K562 (cell line): ENCODE results near the gene P2RX3. TPM values are rescaled to one million over a fixed set of nuclear protein-coding genes. Genes with fewer than 3 reads are reported as not detected.

Experiments used
- CBX3 ChIP-seq, 2 experiments: IDR thresholded peaks; 1 replicate in 1 of 2; 2 replicates in 1 of 2; pipeline ENCODE4 v1.6.1; 2012; ENCODE audit warnings: inconsistent platforms in 2 of 2, low read length in 2 of 2, borderline replicate concordance in 1 of 2, control low read depth in 1 of 2
- ETV1 ChIP-seq: fragments of 450-650 bp; conservative IDR thresholded peaks from 2 replicates; pipeline ENCODE4 v1.6.1; 2016; ENCODE audit warnings: missing genetic modification characterization, control low read depth, low read depth, missing compliant biosample characterization
- ETV6 ChIP-seq, 3 experiments: fragments of 150-350 bp in 1 of 3; sonication (generic) in 1 of 3; formaldehyde crosslinking in 1 of 3; IDR thresholded peaks; 2 replicates each; pipeline versions ENCODE4 v1.6.1 to v1.8.0; 2014 to 2022; ENCODE audit warnings: borderline replicate concordance in 2 of 3, low read depth in 2 of 3, antibody characterized with exemption in 1 of 3, low read length in 1 of 3, mild to moderate bottlenecking in 1 of 3, missing genetic modification reagents in 1 of 3
- KHSRP ChIP-seq: fragments of 450-650 bp; IDR thresholded peaks from 2 replicates; pipeline ENCODE4 v1.6.1; 2017
- LEF1 ChIP-seq: fragments of 450-650 bp; IDR thresholded peaks from 2 replicates; pipeline ENCODE4 v1.6.1; 2016; ENCODE audit warnings: mild to moderate bottlenecking
- MAFF ChIP-seq: IDR thresholded peaks from 2 replicates; pipeline ENCODE4 v1.6.1; 2012; ENCODE audit warnings: low read length, improper control_type of control experiment
- MCM3 ChIP-seq: fragments of 450-650 bp; IDR thresholded peaks from 2 replicates; pipeline ENCODE4 v1.6.1; 2016
- MCM5 ChIP-seq: fragments of 450-650 bp; IDR thresholded peaks from 2 replicates; pipeline ENCODE4 v1.6.1; 2016; ENCODE audit warnings: low read depth
- MTA1 ChIP-seq: fragments of 450-650 bp; IDR thresholded peaks from 2 replicates; pipeline ENCODE4 v1.6.1; 2017; ENCODE audit warnings: borderline replicate concordance
- NCOA1 ChIP-seq: fragments of 450-650 bp; IDR thresholded peaks from 2 replicates; pipeline ENCODE4 v1.6.1; 2016; ENCODE audit warnings: low read depth
- RAD51 ChIP-seq: fragments of 450-650 bp; IDR thresholded peaks from 2 replicates; pipeline ENCODE4 v1.7.1; 2016; ENCODE audit warnings: low read depth, mild to moderate bottlenecking, borderline replicate concordance
- RUNX1 ChIP-seq: sonication (generic); IDR thresholded peaks from 2 replicates; pipeline ENCODE4 v1.6.1; 2016; ENCODE audit warnings: antibody characterized with exemption, low read depth
- TAF9B ChIP-seq: fragments of 450-650 bp; IDR thresholded peaks from 2 replicates; pipeline ENCODE4 v1.6.1; 2018; ENCODE audit warnings: mild to moderate bottlenecking; ENCODE audit not compliant: partially characterized antibody
- TEAD4 ChIP-seq, 2 experiments: sonication (generic) in 1 of 2; formaldehyde crosslinking in 1 of 2; IDR thresholded peaks; 2 replicates each; pipeline versions ENCODE4 v1.6.1 to v1.8.0; 2012 to 2022; ENCODE audit warnings: borderline replicate concordance in 1 of 2, inconsistent platforms in 1 of 2, low read length in 1 of 2, mild to moderate bottlenecking in 1 of 2, missing genetic modification reagents in 1 of 2
- ZFPM2 ChIP-seq: fragments of 250-450 bp; sonication (Bioruptor Pico); IDR thresholded peaks from 2 replicates; pipeline ENCODE4 v1.5.1; 2022; ENCODE audit warnings: mild to moderate bottlenecking
- ZNF124 ChIP-seq: sonication (generic); formaldehyde crosslinking; IDR thresholded peaks from 2 replicates; pipeline ENCODE4 v1.8.1; 2022; ENCODE audit warnings: missing genetic modification reagents
- ZNF24 ChIP-seq: fragments of 450-650 bp; IDR thresholded peaks from 2 replicates; pipeline ENCODE4 v1.6.1; 2016
- ZNF79 ChIP-seq: fragments of 250-450 bp; sonication (Bioruptor Pico); IDR thresholded peaks from 2 replicates; pipeline ENCODE4 v1.4.0; 2020; ENCODE audit warnings: low read depth, mild to moderate bottlenecking, moderate library complexity
- polyA plus RNA-seq, 8 experiments: library from polyadenylated mRNA; depleted of rRNA in 4 of 8; stranded (reverse) in 5 of 8; unstranded in 3 of 8; fragments of >200 nt; fragmentation: Nextera tagmentation in 2 of 8; fragmentation: Illumina TruSeq in 1 of 8; extraction: Ambion mirVana in 2 of 8; extraction: Trizol in 1 of 8; gene quantifications; 2 replicates each; pipeline versions ENCODE4 v1.2.1 to v1.2.3, GENCODE V29; 2011 to 2014; ENCODE audit warnings: inconsistent platforms in 1 of 8, missing spikeins in 1 of 8
- total RNA-seq, 7 experiments: library from RNA; depleted of rRNA in 6 of 7; stranded (reverse); fragments of >200 nt in 6 of 7; fragmentation: Illumina TruSeq in 2 of 7; extraction: Trizol in 2 of 7; gene quantifications; 2 replicates each; pipeline versions ENCODE4 v1.2.1 to v1.2.3, GENCODE V29; 2011 to 2021; ENCODE audit warnings: low replicate concordance in 1 of 7
- TF ChIP-seq, protein P1 (sequence below), 2 experiments: fragments of 450-650 bp in 1 of 2; IDR thresholded peaks; 2 replicates each; pipeline ENCODE4 v1.6.1; 2011 to 2017; ENCODE audit warnings: low read depth in 2 of 2, antibody characterized with exemption in 1 of 2, borderline replicate concordance in 1 of 2, low read length in 1 of 2, mild to moderate bottlenecking in 1 of 2, mixed read lengths in 1 of 2; ENCODE audit not compliant: control insufficient read depth in 1 of 2
- TF ChIP-seq, protein P2 (sequence below): fragments of 450-650 bp; IDR thresholded peaks from 2 replicates; pipeline ENCODE4 v1.6.1; 2016; ENCODE audit warnings: borderline replicate concordance
- TF ChIP-seq, protein P3 (sequence below): sonication (generic); formaldehyde crosslinking; IDR thresholded peaks from 2 replicates; pipeline ENCODE4 v1.8.1; 2023; ENCODE audit warnings: mild to moderate bottlenecking, missing genetic modification reagents

The P2RX3 gene
- total and polyA plus RNA-seq, 9 of the 15 experiments (the other 6 are each of a cell fraction or from before 2014, with no cell fraction given) = not detected

DNA sequence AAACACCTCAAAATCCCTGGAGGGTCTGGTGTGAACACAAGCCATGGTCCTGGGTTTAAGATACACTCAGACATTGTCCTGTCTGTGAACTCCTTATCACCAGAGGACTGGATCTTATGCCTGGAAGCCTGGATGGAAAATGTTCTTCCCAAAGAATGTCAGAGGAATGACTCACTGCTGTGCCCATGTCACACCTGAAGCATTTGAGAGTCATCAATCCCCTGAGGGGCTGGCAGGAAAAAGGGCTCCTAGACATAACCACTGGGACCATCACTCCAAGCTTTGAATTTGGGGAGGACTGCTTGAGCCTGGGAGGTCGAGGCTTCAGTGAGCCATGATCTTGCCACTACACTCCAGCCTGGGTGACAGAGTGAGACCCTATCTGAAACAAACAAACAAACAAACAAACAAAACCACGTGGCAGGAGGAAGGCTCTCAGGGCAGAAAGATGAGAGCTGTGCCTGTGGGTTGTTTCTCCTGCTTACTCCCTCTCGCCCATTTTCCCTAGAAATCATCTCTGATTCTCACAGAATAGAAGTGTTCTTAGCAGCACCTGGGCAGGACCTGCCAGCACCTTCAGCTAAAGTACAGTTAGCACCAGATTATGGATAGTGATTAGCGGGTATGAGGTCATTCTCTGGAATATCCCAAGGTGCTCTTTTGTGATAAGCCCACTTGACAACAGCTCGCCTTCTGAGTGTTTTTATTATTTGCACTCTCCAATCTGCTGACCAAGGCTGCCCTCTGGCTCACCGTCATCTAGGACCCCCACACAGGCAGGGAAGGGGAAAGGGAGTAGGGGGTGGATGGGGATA, 64.2 kb downstream of the P2RX3 start (continued):
- TF ChIP-seq, protein P1, sequence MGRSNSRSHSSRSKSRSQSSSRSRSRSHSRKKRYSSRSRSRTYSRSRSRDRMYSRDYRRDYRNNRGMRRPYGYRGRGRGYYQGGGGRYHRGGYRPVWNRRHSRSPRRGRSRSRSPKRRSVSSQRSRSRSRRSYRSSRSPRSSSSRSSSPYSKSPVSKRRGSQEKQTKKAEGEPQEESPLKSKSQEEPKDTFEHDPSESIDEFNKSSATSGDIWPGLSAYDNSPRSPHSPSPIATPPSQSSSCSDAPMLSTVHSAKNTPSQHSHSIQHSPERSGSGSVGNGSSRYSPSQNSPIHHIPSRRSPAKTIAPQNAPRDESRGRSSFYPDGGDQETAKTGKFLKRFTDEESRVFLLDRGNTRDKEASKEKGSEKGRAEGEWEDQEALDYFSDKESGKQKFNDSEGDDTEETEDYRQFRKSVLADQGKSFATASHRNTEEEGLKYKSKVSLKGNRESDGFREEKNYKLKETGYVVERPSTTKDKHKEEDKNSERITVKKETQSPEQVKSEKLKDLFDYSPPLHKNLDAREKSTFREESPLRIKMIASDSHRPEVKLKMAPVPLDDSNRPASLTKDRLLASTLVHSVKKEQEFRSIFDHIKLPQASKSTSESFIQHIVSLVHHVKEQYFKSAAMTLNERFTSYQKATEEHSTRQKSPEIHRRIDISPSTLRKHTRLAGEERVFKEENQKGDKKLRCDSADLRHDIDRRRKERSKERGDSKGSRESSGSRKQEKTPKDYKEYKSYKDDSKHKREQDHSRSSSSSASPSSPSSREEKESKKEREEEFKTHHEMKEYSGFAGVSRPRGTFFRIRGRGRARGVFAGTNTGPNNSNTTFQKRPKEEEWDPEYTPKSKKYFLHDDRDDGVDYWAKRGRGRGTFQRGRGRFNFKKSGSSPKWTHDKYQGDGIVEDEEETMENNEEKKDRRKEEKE (IDR thresholded peaks at IDR 0.05; ENCODE audit: borderline replicate concordance in 1 of 2, control insufficient read depth in 1 of 2, low read depth in 2 of 2, low read length in 1 of 2) = no peak
- TF ChIP-seq MCM5 (no peak), ZNF79 (no peak), ETV1 (tag) (no peak), MTA1 (peak; percentile 50; the same call in 1 of the 2 replicates), ZNF24 (no peak), ETV6 (IDR thresholded peaks at IDR 0.05; ENCODE audit: borderline replicate concordance in 1 of 2, low read depth in 2 of 2, low read length in 1 of 2) (no peak), ETV6 (CRISPR knock-in tag; IDR thresholded peaks at IDR 0.05; ENCODE audit: borderline replicate concordance) (no peak), TAF9B (no peak), RAD51 (peak; percentile 47; the same call in 1 of the 2 replicates), NCOA1 (peak; percentile 30; the same call in 1 of the 2 replicates), MAFF (no peak), ZNF124 (CRISPR knock-in tag) (no peak), CBX3 (IDR thresholded peaks at IDR 0.05; ENCODE audit: borderline replicate concordance in 1 of 2, low read length in 2 of 2) (peak in 1 of 2 experiments; percentile 32; a peak in 1 of 3 replicates), KHSRP (peak; percentile 45; the same call in 1 of the 2 replicates), TEAD4 (IDR thresholded peaks at IDR 0.05; ENCODE audit: low read length) (peak; percentile 92), TEAD4 (CRISPR knock-in tag; IDR thresholded peaks at IDR 0.05; ENCODE audit: borderline replicate concordance) (no peak), LEF1 (peak; percentile 63), MCM3 (no peak), RUNX1 (no peak), ZFPM2 (CRISPR knock-in tag) (no peak)
- TF ChIP-seq, protein P2, sequence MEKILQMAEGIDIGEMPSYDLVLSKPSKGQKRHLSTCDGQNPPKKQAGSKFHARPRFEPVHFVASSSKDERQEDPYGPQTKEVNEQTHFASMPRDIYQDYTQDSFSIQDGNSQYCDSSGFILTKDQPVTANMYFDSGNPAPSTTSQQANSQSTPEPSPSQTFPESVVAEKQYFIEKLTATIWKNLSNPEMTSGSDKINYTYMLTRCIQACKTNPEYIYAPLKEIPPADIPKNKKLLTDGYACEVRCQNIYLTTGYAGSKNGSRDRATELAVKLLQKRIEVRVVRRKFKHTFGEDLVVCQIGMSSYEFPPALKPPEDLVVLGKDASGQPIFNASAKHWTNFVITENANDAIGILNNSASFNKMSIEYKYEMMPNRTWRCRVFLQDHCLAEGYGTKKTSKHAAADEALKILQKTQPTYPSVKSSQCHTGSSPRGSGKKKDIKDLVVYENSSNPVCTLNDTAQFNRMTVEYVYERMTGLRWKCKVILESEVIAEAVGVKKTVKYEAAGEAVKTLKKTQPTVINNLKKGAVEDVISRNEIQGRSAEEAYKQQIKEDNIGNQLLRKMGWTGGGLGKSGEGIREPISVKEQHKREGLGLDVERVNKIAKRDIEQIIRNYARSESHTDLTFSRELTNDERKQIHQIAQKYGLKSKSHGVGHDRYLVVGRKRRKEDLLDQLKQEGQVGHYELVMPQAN = no peak
- TF ChIP-seq, protein P3, sequence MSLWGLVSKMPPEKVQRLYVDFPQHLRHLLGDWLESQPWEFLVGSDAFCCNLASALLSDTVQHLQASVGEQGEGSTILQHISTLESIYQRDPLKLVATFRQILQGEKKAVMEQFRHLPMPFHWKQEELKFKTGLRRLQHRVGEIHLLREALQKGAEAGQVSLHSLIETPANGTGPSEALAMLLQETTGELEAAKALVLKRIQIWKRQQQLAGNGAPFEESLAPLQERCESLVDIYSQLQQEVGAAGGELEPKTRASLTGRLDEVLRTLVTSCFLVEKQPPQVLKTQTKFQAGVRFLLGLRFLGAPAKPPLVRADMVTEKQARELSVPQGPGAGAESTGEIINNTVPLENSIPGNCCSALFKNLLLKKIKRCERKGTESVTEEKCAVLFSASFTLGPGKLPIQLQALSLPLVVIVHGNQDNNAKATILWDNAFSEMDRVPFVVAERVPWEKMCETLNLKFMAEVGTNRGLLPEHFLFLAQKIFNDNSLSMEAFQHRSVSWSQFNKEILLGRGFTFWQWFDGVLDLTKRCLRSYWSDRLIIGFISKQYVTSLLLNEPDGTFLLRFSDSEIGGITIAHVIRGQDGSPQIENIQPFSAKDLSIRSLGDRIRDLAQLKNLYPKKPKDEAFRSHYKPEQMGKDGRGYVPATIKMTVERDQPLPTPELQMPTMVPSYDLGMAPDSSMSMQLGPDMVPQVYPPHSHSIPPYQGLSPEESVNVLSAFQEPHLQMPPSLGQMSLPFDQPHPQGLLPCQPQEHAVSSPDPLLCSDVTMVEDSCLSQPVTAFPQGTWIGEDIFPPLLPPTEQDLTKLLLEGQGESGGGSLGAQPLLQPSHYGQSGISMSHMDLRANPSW (CRISPR knock-in tag) = no peak
